ENCODE results near the gene KICS2. TPM values are rescaled to one million over a fixed set of nuclear protein-coding genes. Genes with fewer than 3 reads are reported as not detected.

KICS2 gene
- total RNA-seq, 3 donors from 2014 or later, result 10.2 to 17.9 (median 15.7) TPM

GRCh38 chr12:64232196-64232595 is 10.1 kb upstream of the KICS2 start:
- Histone ChIP-seq H3K27ac (no peak overlapping the region), H3K36me3 (no peaks in the 10 kb centered on the region), H3K9me3 (no peaks in the 10 kb centered on the region), H3K4me3 (no peak overlapping the region), H3K27me3 (no peaks in the 10 kb centered on the region), H3K4me1 (no peaks in the 10 kb centered on the region)
- no peak for TF ChIP-seq POLR2AphosphoS5 (IDR thresholded peaks at IDR 0.05)
- TF ChIP-seq CTCF (IDR thresholded peaks at IDR 0.05), result no peak
- TF ChIP-seq POLR2A (IDR thresholded peaks at IDR 0.05), result no peak
- DNase-seq (ENCODE audit: low spot score in 2 of 2), result no peak
- intact Hi-C loops (cut with DNase I; ENCODE audit: low total_unique reads), result no loop called here

- Histone ChIP-seq H3K4me3 (no peak overlapping the region), H3K27ac (no peak overlapping the region), H3K4me1 (no peaks in the 10 kb centered on the region), H3K27me3 (no peaks in the 10 kb centered on the region), H3K36me3 (no peaks in the 10 kb centered on the region), H3K9me3 (no peaks in the 10 kb centered on the region)
- intact Hi-C loops (cut with DNase I; ENCODE audit: low total_unique reads), result no loop called here
- no peak for DNase-seq (ENCODE audit: low spot score in 2 of 2)
- TF ChIP-seq CTCF (IDR thresholded peaks at IDR 0.05) (no peak), POLR2A (IDR thresholded peaks at IDR 0.05) (no peak)
These were observed 7.7 kb upstream of the KICS2 start for GRCh38 chr12:64229796-64230195.

DNA sequence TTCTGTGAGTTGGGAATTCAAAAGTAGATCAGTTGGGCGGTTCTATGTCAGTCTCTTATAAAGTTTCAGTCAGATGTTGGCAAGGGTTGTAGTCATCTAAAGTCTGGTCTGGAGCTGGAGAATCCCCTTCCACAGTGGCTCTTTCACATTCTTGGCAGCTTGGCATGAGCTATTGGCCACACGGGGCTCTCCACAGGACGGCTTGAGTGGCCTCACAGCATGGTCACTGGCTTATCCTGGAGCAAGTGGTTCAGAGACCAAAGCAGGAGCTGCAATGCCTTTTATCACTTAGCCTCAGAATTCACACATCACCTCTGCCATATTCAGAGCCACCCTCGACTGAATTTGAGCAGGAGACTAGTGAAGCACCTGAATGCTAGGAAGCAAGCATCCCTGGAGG is 7.1 kb upstream of the KICS2 start:
- DNase-seq (ENCODE audit: low spot score in 2 of 2), result no peak
- Histone ChIP-seq H3K4me3 (no peak overlapping the region), H3K36me3 (no peaks in the 10 kb centered on the region), H3K27me3 (no peaks in the 10 kb centered on the region), H3K4me1 (no peaks in the 10 kb centered on the region), H3K27ac (no peak overlapping the region), H3K9me3 (no peaks in the 10 kb centered on the region)
- TF ChIP-seq POLR2AphosphoS5 (IDR thresholded peaks at IDR 0.05), result no peak
- TF ChIP-seq CTCF (IDR thresholded peaks at IDR 0.05), result no peak
- TF ChIP-seq POLR2A (IDR thresholded peaks at IDR 0.05), result no peak
- intact Hi-C loops (cut with DNase I; ENCODE audit: low total_unique reads), result no loop called here

DNA sequence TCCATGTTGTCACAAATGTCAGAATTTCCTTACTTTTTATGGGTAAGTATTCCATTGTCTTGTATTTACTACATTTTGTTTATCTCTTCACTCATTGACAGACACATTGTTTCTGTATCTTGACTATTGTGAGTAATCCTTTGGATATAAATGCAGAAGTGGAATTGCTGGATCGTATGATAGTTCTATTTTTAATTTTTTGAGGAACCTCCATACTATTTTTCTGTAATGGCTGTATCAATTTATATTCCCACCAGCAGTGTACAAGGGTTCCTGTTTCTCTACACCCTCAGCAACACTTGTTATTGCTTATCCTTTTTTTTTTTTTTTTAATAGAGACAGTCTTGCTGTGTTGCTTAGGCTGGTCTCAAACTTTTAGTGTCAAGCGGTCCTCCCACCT is 3.5 kb upstream of the KICS2 start:
- H3K27me3 ChIP-seq, result no peaks in the 10 kb centered on the region
- H3K4me1 ChIP-seq, result no peaks in the 10 kb centered on the region
- intact Hi-C loops (cut with DNase I; ENCODE audit: low total_unique reads), result no loop called here
- no peaks in the 10 kb centered on the region for H3K9me3 ChIP-seq
- no peak overlapping the region for H3K27ac ChIP-seq
- TF ChIP-seq CTCF (IDR thresholded peaks at IDR 0.05), result no peak
- no peak for TF ChIP-seq POLR2A (IDR thresholded peaks at IDR 0.05)
- TF ChIP-seq POLR2AphosphoS5 (IDR thresholded peaks at IDR 0.05), result no peak
- H3K4me3 ChIP-seq, result no peak overlapping the region
- H3K36me3 ChIP-seq, result no peaks in the 10 kb centered on the region
- no peak for DNase-seq (ENCODE audit: low spot score in 2 of 2)

GRCh38 chr12:64221651-64222008 is 466 bp downstream of the KICS2 start:
- Histone ChIP-seq H3K4me3 (peak overlapping the region; percentile 78 to 96 (median 91)), H3K27ac (peak overlapping the region; percentile 96 to 97), H3K36me3 (no peaks in the 10 kb centered on the region), H3K9me3 (no peaks in the 10 kb centered on the region), H3K27me3 (no peaks in the 10 kb centered on the region), H3K4me1 (no peaks in the 10 kb centered on the region)
- intact Hi-C loops (cut with DNase I; ENCODE audit: low total_unique reads), result no loop called here
- no peak for TF ChIP-seq POLR2A (IDR thresholded peaks at IDR 0.05)
- TF ChIP-seq POLR2AphosphoS5 (IDR thresholded peaks at IDR 0.05), result no peak
- no peak for TF ChIP-seq CTCF (IDR thresholded peaks at IDR 0.05)
- peak; percentile 83 to 84 for DNase-seq (ENCODE audit: low spot score in 2 of 2)
